NCI-H128 (cell line): ENCODE measurements around the gene KDM2B.
"Not testable (repeated sequence)": the region's sequence is repeated elsewhere in the genome, so short reads cannot be mapped to it uniquely, and the experiment has no call there.

Source experiments
- DNase-seq: peaks from one replicate; lab custom pipeline; 2025; ENCODE audit not compliant: unreplicated experiment; lab: John Stamatoyannopoulos, UW

Gene KDM2B

DNA sequence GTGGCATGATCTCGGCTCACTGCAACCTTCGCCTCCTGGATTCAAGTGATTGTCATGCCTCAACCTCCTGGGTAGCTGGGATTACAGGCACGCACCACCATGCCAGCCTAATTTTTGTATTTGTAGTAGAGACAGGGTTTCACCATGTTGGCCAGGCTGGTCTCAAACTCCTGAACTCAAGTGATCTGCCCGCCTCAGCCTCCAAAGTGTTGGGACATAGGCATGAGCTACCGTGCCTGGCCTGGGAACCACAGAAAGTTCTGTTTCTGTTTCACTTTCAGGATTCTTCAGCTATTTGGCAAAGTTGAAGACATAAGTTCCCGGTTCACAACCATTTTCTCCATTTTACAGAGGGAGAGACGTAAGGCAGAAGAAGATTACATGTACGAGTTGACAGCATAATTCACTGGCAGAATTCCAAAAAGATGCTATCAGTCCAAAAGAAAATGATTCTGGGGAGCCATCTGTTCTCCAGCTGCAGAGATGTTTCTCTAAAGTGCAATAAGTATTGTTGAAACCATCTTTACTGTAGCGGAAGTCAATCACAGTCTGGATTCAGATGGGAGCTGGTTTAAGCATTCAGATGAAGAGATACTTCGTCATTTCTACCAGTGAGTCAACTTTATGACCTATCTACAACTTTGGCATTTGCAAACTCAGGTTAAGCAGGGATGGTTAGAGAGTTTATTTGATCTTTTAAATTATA lies 189.1 kb downstream of the KDM2B start:
- no peak for DNase-seq

DNA sequence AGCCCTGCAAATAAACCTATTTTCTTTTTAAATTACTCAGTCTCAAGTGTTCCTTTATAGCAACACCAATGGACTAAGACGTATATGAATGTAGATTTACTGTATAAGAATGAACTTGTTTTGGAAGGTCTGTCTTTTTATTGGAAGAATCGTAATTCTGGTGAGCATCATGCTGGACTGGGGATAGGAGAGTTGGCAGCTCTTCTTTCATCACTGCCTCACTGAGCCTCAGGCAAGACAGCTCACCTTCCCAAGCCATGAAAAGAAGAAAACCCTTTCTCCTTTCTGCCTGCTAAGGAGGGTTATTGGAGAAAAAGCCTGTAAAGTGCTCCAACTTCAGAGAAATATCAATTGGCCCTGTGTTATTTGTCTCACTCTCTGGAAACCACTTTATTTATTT lies 190.0 kb downstream of the KDM2B start:
- DNase-seq = no peak

DNA sequence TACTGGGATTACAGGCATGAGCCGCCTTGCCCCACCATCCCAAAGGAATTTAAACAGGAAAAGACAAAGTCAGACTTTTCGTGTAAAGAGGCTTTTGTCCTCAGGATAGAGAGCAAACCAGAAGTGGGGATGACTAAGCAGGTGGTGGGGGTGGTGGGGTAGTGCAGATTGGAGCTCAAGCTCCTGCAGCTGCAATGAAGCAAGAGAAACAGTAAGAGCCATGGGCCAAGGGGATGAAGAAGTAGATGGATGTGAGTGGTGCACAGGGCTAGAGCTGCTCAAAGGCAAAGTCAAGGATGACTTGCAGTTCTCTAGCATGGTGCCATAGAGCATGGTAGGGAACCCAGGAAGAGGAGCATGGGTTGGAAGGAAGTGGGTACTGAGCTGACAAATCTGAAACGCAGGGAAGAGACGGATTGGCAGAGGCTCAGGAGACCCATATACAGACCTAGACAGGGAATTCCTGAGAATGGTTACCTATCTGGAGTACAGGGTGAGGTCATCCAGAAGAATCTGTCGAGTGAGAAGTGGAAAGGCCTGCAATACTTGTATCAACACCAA lies 192.3 kb downstream of the KDM2B start:
- no peak for DNase-seq

DNA sequence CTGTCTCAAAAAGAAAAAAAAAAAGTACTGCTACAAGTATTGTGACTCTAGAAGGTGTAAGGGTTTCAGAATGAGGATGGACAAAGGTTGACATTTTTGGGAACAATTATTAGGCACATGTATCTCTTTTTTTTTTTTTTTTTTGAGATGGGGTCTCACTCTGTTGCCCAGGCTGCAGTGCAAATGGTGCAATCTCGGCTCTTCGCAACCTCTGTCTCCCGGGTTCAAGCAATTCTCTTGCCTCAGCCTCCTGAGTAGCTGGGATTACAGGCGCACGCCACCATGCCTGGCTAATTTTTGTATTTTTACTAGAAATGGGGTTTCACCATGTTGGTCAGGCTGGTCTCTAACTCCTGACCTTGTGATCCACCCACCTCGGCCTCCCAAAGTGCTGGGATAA lies 195.9 kb downstream of the KDM2B start:
- not testable (repeated sequence) for DNase-seq

DNA sequence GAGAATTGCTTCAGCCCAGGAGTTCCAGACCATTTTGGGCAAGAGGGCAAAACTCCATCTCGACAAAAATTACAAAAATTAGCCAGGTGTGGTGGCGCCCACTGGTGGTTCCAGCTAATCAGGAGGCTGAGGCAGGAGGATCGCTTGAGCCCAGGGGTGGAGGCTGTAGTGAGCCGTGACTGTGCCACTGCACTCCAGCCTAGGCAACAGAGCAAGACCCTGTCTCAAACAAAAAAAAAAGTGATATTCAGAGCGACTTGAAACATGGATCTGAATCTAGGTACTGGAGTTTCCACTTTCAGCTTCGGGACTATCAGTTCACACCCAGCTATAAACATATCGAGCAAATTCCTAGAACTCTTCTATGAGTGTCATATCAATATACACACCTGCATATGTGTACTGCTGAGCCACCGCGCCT lies 197.2 kb downstream of the KDM2B start:
- no peak for DNase-seq

DNA sequence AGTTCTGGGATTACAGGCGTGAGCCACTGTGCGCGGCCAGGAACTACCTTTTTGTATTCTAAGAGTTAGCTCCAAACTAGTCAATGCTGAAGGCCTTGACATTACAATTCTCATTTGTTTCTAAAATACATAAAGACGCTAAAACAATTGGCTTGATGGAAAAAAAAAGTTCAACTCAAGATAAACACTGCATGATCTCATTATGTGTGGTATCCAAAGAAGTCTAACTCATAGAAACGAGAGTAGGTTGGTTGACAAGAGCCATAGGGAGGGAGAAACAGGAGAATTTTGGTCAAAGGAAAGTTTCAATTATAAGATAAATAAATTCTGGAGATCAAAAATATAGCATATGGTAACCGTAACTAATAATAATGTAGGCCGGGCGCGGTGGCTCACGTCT lies 200.9 kb downstream of the KDM2B start:
- no peak for DNase-seq
